Measurements from ENCODE around the gene C16orf90. TPM values are rescaled to one million over a fixed set of nuclear protein-coding genes. Genes with fewer than 3 reads are reported as not detected.

The C16orf90 gene, protein sequence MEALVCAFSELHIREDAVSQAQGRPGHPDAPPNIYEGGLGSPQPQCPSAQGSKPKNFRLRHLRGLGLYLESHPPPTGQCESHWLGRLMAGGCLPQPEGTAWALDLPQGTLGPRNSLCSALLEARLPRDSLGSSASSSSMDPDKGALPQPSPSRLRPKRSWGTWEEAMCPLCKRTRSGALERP
- total RNA-seq, result not detected
- long read RNA-seq, result 0 reads

DNA sequence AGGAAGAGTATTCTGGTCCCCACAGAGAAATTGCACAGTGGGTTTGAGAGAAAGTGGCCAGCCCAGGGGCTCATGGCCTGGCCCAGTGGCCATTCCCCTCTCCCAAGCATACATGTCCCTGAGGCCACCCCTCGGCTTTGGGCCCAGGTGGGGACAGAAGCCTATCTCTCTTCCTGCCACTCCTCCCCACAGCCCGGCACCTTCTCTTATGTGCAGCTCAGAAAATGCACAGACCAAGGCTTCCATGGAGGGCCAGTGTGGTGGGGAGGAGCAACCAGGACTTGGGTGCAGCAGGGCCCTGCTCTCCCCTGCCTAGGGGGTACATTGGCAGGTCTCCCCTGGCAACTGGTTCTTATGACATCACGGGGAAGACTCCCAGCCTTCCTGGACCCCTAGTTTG is at the start of gene C16orf90:
Gene C16orf90 (minus strand): TSS at position 314 of the 400 bp plus-strand sequence. CDS start 68 bp downstream, at position 246.
- TF ChIP-seq POLR2A (IDR thresholded peaks at IDR 0.05), result no peak
- TF ChIP-seq CTCF (IDR thresholded peaks at IDR 0.05), result no peak
- H3K27ac ChIP-seq, result no peak within 1 kb of the TSS
- no peak within 1 kb of the TSS for H3K4me3 ChIP-seq
- peak in 1 of 3 donors; percentile 37 for DNase-seq
- H3K36me3 ChIP-seq, result no peaks in the 10 kb centered on the region
- WGBS (ENCODE audit: insufficient coverage, low coverage, low lambda C conversion rate, missing lambda C conversion rate), result no CpG with 5 or more reads among the region's 3 CpGs
- no peak for ATAC-seq
- H3K9me3 ChIP-seq, result no peaks in the 10 kb centered on the region
- peaks cover 0 to 3% (median 0%) of the 10 kb centered on the region in 4 donors for H3K4me1 ChIP-seq
- intact Hi-C loops (cut with DNase I), result loop anchor here in 1 of 2 donors (10.0 kb wide), 1 partner anchor 210 kb away; the partner anchor contains the start of gene ZNF263
- no peaks in the 10 kb centered on the region for H3K27me3 ChIP-seq

DNA sequence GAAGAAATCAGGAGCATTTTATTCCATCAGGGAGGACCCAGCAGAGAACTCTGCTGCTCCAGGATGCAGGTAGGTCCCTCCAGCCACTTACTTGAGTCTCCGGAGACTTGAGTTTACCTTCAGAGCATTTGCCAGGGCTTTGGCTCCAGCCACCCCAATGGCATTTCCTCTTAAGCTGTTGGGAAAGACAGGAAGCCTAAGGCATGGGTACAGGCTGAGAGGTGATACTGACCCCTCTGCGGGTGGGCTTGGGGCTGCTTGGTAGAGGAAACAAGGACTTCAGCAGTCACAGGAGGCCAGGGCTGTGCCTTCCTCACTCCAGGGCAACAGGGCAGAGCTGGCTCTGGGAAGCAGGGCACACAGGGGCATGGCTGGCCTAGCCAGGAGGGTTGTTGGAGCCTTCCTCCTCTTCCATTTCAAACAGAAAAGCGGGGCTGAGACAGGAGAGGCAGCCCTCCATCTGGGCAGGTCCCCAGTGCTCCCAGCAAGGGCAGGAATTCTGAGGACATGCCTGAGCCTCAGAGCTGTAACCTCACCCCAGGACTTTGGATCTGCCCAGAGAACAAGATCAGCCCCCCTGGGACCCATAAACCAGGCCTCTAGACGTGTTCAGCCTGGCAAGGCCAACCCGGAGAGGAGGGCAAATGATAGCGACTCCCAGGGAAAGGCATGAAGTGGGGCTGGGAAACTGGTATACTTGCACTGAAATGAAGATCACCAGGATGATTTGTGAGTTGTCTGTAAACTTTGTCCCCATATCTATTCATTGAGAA is 47.5 kb upstream of the C16orf90 start:
- Histone ChIP-seq H3K27ac (no peak overlapping the region), H3K9me3 (no peaks in the 10 kb centered on the region), H3K36me3 (peaks cover 0 to 4% (median under 1%) of the 10 kb centered on the region in 4 donors), H3K4me3 (no peak overlapping the region), H3K27me3 (no peaks in the 10 kb centered on the region), H3K4me1 (no peaks in the 10 kb centered on the region)
- WGBS (ENCODE audit: insufficient coverage, low coverage, low lambda C conversion rate, missing lambda C conversion rate), result 91% methylated on average over 4 of the region's 6 CpGs
- no peak for DNase-seq
- intact Hi-C loops (cut with DNase I), result no loop called here
- peak in 1 of 4 donors; percentile 30 for ATAC-seq
- TF ChIP-seq CTCF (IDR thresholded peaks at IDR 0.05) (no peak), POLR2A (IDR thresholded peaks at IDR 0.05) (no peak)

GRCh38 chr16:3541527-3542155 is 46.4 kb upstream of the C16orf90 start:
- Histone ChIP-seq H3K4me3 (no peak overlapping the region), H3K27me3 (no peaks in the 10 kb centered on the region), H3K36me3 (peaks cover 0 to 4% (median under 1%) of the 10 kb centered on the region in 4 donors), H3K9me3 (no peaks in the 10 kb centered on the region), H3K27ac (no peak overlapping the region), H3K4me1 (peaks cover 0 to under 1% (median under 1%) of the 10 kb centered on the region in 4 donors)
- peak in 2 of 4 donors; percentile 7 to 9 for ATAC-seq
- TF ChIP-seq POLR2A (IDR thresholded peaks at IDR 0.05) (no peak), CTCF (IDR thresholded peaks at IDR 0.05) (no peak)
- WGBS (ENCODE audit: insufficient coverage, low coverage, low lambda C conversion rate, missing lambda C conversion rate), result 75% methylated on average over 3 of the region's 13 CpGs
- no peak for DNase-seq
- intact Hi-C loops (cut with DNase I), result no loop called here

DNA sequence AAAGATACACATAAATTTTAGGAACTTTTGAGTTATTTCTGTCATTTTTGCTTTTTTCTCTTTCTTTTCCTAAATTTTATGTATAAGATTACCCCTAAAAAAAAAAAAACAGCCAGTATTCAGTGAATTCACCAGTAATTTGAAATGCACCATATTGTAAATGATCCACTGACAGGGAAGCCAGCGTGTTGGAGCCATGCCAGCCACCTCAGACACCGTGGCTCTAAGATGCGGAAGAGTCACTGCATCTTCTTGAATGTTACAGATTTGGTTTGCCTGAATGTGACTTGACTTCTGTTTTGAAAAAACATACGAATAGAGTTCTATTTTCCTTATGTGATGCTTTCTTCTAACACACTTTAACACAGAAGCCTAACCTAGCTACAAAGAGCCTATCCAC is 42.9 kb upstream of the C16orf90 start:
- TF ChIP-seq CTCF (IDR thresholded peaks at IDR 0.05) (no peak), POLR2A (IDR thresholded peaks at IDR 0.05) (no peak)
- no peaks in the 10 kb centered on the region for H3K9me3 ChIP-seq
- DNase-seq (no peak), ATAC-seq (no peak)
- H3K27ac ChIP-seq, result no peak overlapping the region
- no peak overlapping the region for H3K4me3 ChIP-seq
- no peaks in the 10 kb centered on the region for H3K27me3 ChIP-seq
- peaks cover 0 to 6% (median under 1%) of the 10 kb centered on the region in 4 donors for H3K36me3 ChIP-seq
- H3K4me1 ChIP-seq, result peaks cover 0 to 12% (median 6%) of the 10 kb centered on the region in 4 donors
- 86% methylated on average over 4 of the region's 4 CpGs for WGBS (ENCODE audit: insufficient coverage, low coverage, low lambda C conversion rate, missing lambda C conversion rate)
- intact Hi-C loops (cut with DNase I), result no loop called here

All from right lobe of liver (tissue), 6 donors.